ENCODE data around the gene ANXA11. TPM values are rescaled to one million over a fixed set of nuclear protein-coding genes. Genes with fewer than 3 reads are reported as not detected.

The ANXA11 gene
- total and polyA plus RNA-seq, 3 donors from 2014 or later, result 46.5 to 116 (median 64.0) TPM

DNA sequence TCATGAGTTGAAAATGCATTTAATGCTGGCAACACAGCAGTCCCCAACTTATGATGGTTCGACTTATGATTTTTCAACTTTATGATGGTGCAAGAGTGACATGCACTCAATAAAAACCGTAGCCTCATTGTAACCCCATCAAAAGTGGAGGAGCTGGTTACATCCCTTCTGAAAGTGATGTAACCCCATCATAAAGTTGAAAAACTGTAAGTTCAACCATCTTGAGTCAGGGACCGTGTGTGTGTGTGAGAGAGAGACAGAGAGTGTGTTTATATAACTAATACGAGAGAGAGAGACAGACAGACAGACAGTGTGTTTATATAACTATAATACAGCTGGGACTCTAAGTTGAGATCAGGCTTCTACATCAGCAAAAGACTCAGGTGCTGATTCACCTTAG is 21.0 kb downstream of the ANXA11 start:
- no peaks in the 10 kb centered on the region for H3K9me3 ChIP-seq
- TF ChIP-seq POLR2A (IDR thresholded peaks at IDR 0.05), result no peak
- TF ChIP-seq, protein P1, sequence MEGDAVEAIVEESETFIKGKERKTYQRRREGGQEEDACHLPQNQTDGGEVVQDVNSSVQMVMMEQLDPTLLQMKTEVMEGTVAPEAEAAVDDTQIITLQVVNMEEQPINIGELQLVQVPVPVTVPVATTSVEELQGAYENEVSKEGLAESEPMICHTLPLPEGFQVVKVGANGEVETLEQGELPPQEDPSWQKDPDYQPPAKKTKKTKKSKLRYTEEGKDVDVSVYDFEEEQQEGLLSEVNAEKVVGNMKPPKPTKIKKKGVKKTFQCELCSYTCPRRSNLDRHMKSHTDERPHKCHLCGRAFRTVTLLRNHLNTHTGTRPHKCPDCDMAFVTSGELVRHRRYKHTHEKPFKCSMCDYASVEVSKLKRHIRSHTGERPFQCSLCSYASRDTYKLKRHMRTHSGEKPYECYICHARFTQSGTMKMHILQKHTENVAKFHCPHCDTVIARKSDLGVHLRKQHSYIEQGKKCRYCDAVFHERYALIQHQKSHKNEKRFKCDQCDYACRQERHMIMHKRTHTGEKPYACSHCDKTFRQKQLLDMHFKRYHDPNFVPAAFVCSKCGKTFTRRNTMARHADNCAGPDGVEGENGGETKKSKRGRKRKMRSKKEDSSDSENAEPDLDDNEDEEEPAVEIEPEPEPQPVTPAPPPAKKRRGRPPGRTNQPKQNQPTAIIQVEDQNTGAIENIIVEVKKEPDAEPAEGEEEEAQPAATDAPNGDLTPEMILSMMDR (IDR thresholded peaks at IDR 0.05), result no peak
- H3K4me1 ChIP-seq, result peaks cover 4% of the 10 kb centered on the region
- no peak for DNase-seq
- WGBS, 2 donors, result 84 to 96% methylated on average over 4 of the region's 4 CpGs
- no peaks in the 10 kb centered on the region for H3K27me3 ChIP-seq
- H3K36me3 ChIP-seq (ENCODE audit: low read depth, missing control alignments), result no peaks in the 10 kb centered on the region
- no peak overlapping the region for H3K27ac ChIP-seq
- H3K4me3 ChIP-seq, result no peak overlapping the region
- intact Hi-C loops (cut with DNase I; ENCODE audit: low total_unique reads), result no loop called here

DNA sequence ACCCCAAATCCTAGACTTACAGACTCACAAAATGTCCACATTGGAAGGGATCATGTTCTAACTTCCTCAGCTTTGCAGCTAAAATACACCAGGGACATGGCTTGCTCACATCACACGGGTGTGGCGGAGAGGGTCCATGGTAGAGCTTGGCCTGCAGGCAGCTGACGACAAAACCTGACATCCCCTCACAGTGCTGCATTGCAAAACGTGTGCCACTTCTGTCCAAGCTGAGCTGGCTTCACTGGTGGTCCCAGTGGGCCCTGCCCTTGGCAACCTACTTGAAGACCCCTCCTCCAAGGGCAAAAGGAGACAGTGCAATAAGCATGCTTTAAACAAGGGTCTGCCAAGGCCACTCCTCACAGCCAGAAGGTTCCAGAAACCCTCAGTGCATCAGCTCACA is 21.9 kb downstream of the ANXA11 start:
- H3K36me3 ChIP-seq (ENCODE audit: low read depth, missing control alignments), result no peaks in the 10 kb centered on the region
- H3K9me3 ChIP-seq, result no peaks in the 10 kb centered on the region
- no peak overlapping the region for H3K27ac ChIP-seq
- DNase-seq, result no peak
- WGBS, 2 donors, result 90% methylated on average over 4 of the region's 4 CpGs; no CpG with 5 or more reads in 1 of the 2 donors
- no peaks in the 10 kb centered on the region for H3K27me3 ChIP-seq
- intact Hi-C loops (cut with DNase I; ENCODE audit: low total_unique reads), result no loop called here
- TF ChIP-seq, protein P1 (IDR thresholded peaks at IDR 0.05), result no peak
- TF ChIP-seq POLR2A (IDR thresholded peaks at IDR 0.05), result no peak
- no peak overlapping the region for H3K4me3 ChIP-seq
- peaks cover 4% of the 10 kb centered on the region for H3K4me1 ChIP-seq

DNA sequence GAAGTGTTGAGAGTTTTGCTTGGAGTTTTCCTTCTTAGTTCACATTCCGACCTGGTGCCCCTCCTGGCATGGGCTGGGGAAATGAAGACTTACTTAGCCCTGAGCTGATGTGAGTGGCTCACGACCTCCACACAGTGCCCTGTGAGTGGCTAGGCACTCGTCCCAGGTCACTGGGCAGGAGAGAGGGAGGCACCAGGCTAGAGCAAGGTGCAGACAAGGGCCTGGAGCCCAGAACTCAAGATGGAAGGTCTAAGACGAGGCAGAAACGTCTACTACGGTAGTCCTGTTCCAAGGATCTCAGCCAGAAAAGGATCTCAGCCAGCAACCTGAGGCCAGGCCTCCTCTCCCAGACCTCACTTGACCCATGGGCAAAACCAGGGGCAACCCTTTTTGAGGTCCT is 22.4 kb downstream of the ANXA11 start:
- intact Hi-C loops (cut with DNase I; ENCODE audit: low total_unique reads), result no loop called here
- H3K27me3 ChIP-seq, result no peaks in the 10 kb centered on the region
- no peak for DNase-seq
- peaks cover 4% of the 10 kb centered on the region for H3K4me1 ChIP-seq
- H3K4me3 ChIP-seq, result no peak overlapping the region
- no peak for TF ChIP-seq POLR2A (IDR thresholded peaks at IDR 0.05)
- TF ChIP-seq, protein P1 (IDR thresholded peaks at IDR 0.05), result no peak
- no peaks in the 10 kb centered on the region for H3K36me3 ChIP-seq (ENCODE audit: low read depth, missing control alignments)
- no peak overlapping the region for H3K27ac ChIP-seq
- 68 to 83% methylated on average over 6 of the region's 6 CpGs for WGBS, 2 donors
- H3K9me3 ChIP-seq, result no peaks in the 10 kb centered on the region

DNA sequence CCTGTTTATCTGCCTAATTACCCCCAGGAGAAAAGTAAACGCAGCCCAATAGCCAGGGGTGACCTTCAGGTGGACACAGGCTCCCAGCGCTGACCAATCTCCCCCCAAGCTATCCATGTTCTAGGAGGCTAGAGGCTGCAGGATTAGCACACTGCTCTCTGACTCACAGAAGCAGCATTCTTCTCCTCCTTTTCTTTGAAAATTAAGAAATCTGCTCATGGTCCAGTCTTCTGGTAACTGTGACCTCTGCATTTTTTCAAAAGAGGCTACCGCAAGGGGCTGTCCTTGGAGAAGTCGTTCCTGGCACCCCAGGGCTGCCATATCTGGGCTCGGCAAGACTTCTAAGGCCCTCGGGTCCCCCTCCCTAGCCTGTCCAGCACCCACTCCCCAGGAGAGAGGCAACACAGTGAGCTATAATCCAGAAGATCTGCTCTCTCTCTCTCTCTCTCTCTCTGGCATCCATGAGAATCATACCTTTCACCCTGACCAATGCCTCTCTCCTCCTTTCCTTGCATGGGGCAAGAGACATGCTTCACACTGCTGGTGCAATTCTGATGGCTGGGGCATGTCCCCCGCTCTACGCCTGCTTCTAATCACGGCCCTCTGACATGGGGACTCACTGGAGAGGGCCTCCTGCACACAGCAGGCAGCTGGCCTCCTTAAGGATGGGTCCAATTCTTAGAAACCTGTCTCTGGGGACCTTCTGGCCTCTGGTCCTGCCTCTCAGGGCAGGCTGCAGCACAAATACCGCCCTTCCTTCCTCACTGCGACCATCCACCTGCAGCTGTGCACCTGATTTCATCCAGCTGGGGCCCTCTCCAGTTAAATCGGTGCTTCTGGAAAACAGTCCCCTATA is 27.3 kb downstream of the ANXA11 start:
- Histone ChIP-seq H3K4me3 (no peak overlapping the region), H3K27ac (no peak overlapping the region), H3K4me1 (no peaks in the 10 kb centered on the region), H3K9me3 (no peaks in the 10 kb centered on the region), H3K36me3 (ENCODE audit: low read depth, missing control alignments) (no peaks in the 10 kb centered on the region), H3K27me3 (no peaks in the 10 kb centered on the region)
- 58 to 77% methylated on average over 11 to 12 of the region's 12 CpGs for WGBS, 2 donors
- DNase-seq, result no peak
- TF ChIP-seq, protein P1 (IDR thresholded peaks at IDR 0.05), result no peak
- no peak for TF ChIP-seq POLR2A (IDR thresholded peaks at IDR 0.05)
- intact Hi-C loops (cut with DNase I; ENCODE audit: low total_unique reads), result no loop called here

DNA sequence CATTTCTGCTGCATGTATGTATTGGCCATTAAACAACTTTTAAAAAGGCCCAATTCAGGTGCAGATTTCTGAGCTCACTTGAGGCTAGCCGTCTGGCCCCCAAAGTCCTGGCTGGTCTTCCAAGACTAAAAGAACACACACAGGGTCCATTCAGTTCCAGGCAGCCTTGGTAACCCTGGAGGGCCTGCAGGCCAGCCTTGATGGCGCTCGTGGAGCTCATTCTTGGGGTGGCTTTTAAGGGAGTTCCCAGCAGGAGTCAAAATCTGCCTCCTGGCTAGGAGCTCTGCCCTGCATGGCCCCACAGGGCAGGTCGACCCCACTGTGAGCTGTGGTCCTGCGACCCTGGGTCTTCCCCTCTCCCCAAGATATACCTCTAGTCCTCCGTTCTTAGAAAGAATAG is 28.8 kb downstream of the ANXA11 start:
- no peak overlapping the region for H3K27ac ChIP-seq
- TF ChIP-seq POLR2A (IDR thresholded peaks at IDR 0.05), result no peak
- TF ChIP-seq, protein P1 (IDR thresholded peaks at IDR 0.05), result no peak
- intact Hi-C loops (cut with DNase I; ENCODE audit: low total_unique reads), result no loop called here
- WGBS, 2 donors, result 88% methylated on average over 6 of the region's 6 CpGs
- no peaks in the 10 kb centered on the region for H3K27me3 ChIP-seq
- H3K4me3 ChIP-seq, result no peak overlapping the region
- no peaks in the 10 kb centered on the region for H3K9me3 ChIP-seq
- no peaks in the 10 kb centered on the region for H3K36me3 ChIP-seq (ENCODE audit: low read depth, missing control alignments)
- H3K4me1 ChIP-seq, result no peaks in the 10 kb centered on the region
- DNase-seq, result no peak

Data from testis (tissue), 3 donors.